Measurements from ENCODE around the gene LCAT.

GRCh38 chr16:67907397-67908180, 36.3 kb downstream of the LCAT start:
- TF ChIP-seq CTCF (IDR thresholded peaks at IDR 0.05) (no peak), POLR2A (IDR thresholded peaks at IDR 0.05; ENCODE audit: low read depth) (no peak), EP300 (IDR thresholded peaks at IDR 0.05) (no peak), POLR2AphosphoS5 (IDR thresholded peaks at IDR 0.05) (no peak)

All from esophagus muscularis mucosa (tissue), 4 donors.